ENCODE data around the gene CDH13.

DNA sequence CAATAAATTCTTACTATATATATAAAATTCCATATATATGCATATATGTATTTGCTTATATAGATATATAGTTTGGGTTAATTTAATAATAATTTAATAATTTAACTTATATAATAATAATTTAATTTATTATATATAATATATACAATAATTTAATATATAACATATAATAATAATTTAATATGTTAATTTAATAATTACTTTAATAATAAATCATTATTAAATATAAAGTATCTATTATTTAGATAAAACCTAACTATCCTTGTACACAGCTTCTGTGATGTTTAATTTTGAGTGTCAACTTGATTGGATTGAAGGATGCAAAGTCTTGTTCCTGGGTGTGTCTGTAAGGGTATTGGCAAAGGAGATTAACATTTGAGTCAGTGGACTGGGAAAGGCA, 40.6 kb upstream of the CDH13 start:
- TF ChIP-seq, protein P1, sequence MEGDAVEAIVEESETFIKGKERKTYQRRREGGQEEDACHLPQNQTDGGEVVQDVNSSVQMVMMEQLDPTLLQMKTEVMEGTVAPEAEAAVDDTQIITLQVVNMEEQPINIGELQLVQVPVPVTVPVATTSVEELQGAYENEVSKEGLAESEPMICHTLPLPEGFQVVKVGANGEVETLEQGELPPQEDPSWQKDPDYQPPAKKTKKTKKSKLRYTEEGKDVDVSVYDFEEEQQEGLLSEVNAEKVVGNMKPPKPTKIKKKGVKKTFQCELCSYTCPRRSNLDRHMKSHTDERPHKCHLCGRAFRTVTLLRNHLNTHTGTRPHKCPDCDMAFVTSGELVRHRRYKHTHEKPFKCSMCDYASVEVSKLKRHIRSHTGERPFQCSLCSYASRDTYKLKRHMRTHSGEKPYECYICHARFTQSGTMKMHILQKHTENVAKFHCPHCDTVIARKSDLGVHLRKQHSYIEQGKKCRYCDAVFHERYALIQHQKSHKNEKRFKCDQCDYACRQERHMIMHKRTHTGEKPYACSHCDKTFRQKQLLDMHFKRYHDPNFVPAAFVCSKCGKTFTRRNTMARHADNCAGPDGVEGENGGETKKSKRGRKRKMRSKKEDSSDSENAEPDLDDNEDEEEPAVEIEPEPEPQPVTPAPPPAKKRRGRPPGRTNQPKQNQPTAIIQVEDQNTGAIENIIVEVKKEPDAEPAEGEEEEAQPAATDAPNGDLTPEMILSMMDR (IDR thresholded peaks at IDR 0.05), result no peak
- TF ChIP-seq POLR2A (IDR thresholded peaks at IDR 0.05), result no peak
- no peak for TF ChIP-seq EP300 (IDR thresholded peaks at IDR 0.05)
- no peak for TF ChIP-seq POLR2AphosphoS5 (IDR thresholded peaks at IDR 0.05)
